Dendritic cell treated with granulocyte-macrophage colony-stimulating factor and Interleukin-4, amounts not matched to agents 40 ng/mL and 50 ng/mL, for 4 days (primary cell): Measurements from ENCODE around the gene STXBP6.
"Not testable (repeated sequence)": the region's sequence is repeated elsewhere in the genome, so short reads cannot be mapped to it uniquely, and the experiment has no call there.

Source experiments
- H3K27ac Mint-ChIP-seq: one replicate; pipeline ENCODE4 v1.8.0; 2022; ENCODE audit warnings: mild to moderate bottlenecking, mixed read lengths
- H3K27me3 Mint-ChIP-seq: one replicate; pipeline ENCODE4 v1.8.0; 2022; ENCODE audit warnings: mild to moderate bottlenecking, mixed read lengths
- H3K36me3 Mint-ChIP-seq: one replicate; pipeline ENCODE4 v1.8.0; 2022; ENCODE audit warnings: low read depth, mixed read lengths
- H3K4me1 Mint-ChIP-seq: one replicate; pipeline ENCODE4 v1.8.0; 2022; ENCODE audit warnings: low read depth, mixed read lengths
- H3K4me3 Mint-ChIP-seq: one replicate; pipeline ENCODE4 v1.8.0; 2022; ENCODE audit warnings: mild to moderate bottlenecking, moderate library complexity, mixed read lengths
- H3K9me3 Mint-ChIP-seq: one replicate; pipeline ENCODE4 v1.8.0; 2022; ENCODE audit warnings: mixed read lengths
- intact Hi-C: fragments of 100-400 bp; cut with micrococcal nuclease; formaldehyde crosslinking; loops from one replicate; pipeline ENCODE4 v1.15.0; 2022

STXBP6 gene

GRCh38 chr14:24794644-24795305, 255.2 kb downstream of the STXBP6 start:
- Mint-ChIP-seq H3K27ac (no peak overlapping the region), H3K27me3 (no peaks in the 10 kb centered on the region), H3K4me1 (peaks cover 12% of the 10 kb centered on the region), H3K36me3 (no peaks in the 10 kb centered on the region), H3K9me3 (no peaks in the 10 kb centered on the region), H3K4me3 (no peak overlapping the region)
- intact Hi-C loops: no loop called here

- Mint-ChIP-seq H3K4me1 (peaks cover 4% of the 10 kb centered on the region), H3K36me3 (no peaks in the 10 kb centered on the region), H3K27ac (no peak overlapping the region), H3K9me3 (no peaks in the 10 kb centered on the region), H3K27me3 (no peaks in the 10 kb centered on the region), H3K4me3 (no peak overlapping the region)
- intact Hi-C loops: no loop called here
Measured at GRCh38 chr14:24790196-24790595, 259.8 kb downstream of the STXBP6 start.

- Mint-ChIP-seq H3K9me3 (no peaks in the 10 kb centered on the region), H3K36me3 (no peaks in the 10 kb centered on the region), H3K4me3 (no peak overlapping the region), H3K27me3 (no peaks in the 10 kb centered on the region), H3K27ac (no peak overlapping the region), H3K4me1 (peaks cover 1% of the 10 kb centered on the region)
- intact Hi-C loops: no loop called here
Measured at GRCh38 chr14:24789378-24789884, 260.5 kb downstream of the STXBP6 start.

GRCh38 chr14:24785698-24786097, 264.2 kb downstream of the STXBP6 start:
- Mint-ChIP-seq H3K4me1 (peaks cover 7% of the 10 kb centered on the region), H3K9me3 (no peaks in the 10 kb centered on the region), H3K27ac (no peak overlapping the region), H3K27me3 (no peaks in the 10 kb centered on the region), H3K4me3 (no peak overlapping the region), H3K36me3 (no peaks in the 10 kb centered on the region)
- intact Hi-C loops: no loop called here

- intact Hi-C loops: no loop called here
- Mint-ChIP-seq H3K4me1 (peaks cover 7% of the 10 kb centered on the region), H3K27ac (no peak overlapping the region), H3K36me3 (no peaks in the 10 kb centered on the region), H3K27me3 (no peaks in the 10 kb centered on the region), H3K4me3 (no peak overlapping the region), H3K9me3 (no peaks in the 10 kb centered on the region)
Measured at GRCh38 chr14:24784981-24785380, 265.0 kb downstream of the STXBP6 start.

- Mint-ChIP-seq H3K4me3 (no peak overlapping the region), H3K36me3 (no peaks in the 10 kb centered on the region), H3K9me3 (no peaks in the 10 kb centered on the region), H3K27me3 (no peaks in the 10 kb centered on the region), H3K4me1 (peaks cover 7% of the 10 kb centered on the region), H3K27ac (no peak overlapping the region)
- intact Hi-C loops: no loop called here
Measured at GRCh38 chr14:24783791-24784190, 266.2 kb downstream of the STXBP6 start.

GRCh38 chr14:24780281-24780680, 269.7 kb downstream of the STXBP6 start:
- Mint-ChIP-seq H3K27ac (no peak overlapping the region), H3K9me3 (no peaks in the 10 kb centered on the region), H3K36me3 (no peaks in the 10 kb centered on the region), H3K27me3 (no peaks in the 10 kb centered on the region), H3K4me1 (peaks cover 7% of the 10 kb centered on the region), H3K4me3 (no peak overlapping the region)
- intact Hi-C loops: no loop called here

GRCh38 chr14:24777678-24778077, 272.3 kb downstream of the STXBP6 start:
- H3K9me3 Mint-ChIP-seq: no peaks in the 10 kb centered on the region
- H3K4me1 Mint-ChIP-seq: no peaks in the 10 kb centered on the region
- H3K27me3 Mint-ChIP-seq: no peaks in the 10 kb centered on the region
- no peak overlapping the region for H3K4me3 Mint-ChIP-seq
- no peaks in the 10 kb centered on the region for H3K36me3 Mint-ChIP-seq
- intact Hi-C loops: no loop called here
- no peak overlapping the region for H3K27ac Mint-ChIP-seq

GRCh38 chr14:24775950-24776349, 274.0 kb downstream of the STXBP6 start:
- intact Hi-C loops: no loop called here
- Mint-ChIP-seq H3K27ac (no peak overlapping the region), H3K27me3 (no peaks in the 10 kb centered on the region), H3K4me3 (no peak overlapping the region), H3K9me3 (peaks cover 5% of the 10 kb centered on the region), H3K36me3 (no peaks in the 10 kb centered on the region), H3K4me1 (no peaks in the 10 kb centered on the region)

- Mint-ChIP-seq H3K27ac (no peak overlapping the region), H3K4me1 (no peaks in the 10 kb centered on the region), H3K9me3 (peaks cover 19% of the 10 kb centered on the region), H3K27me3 (no peaks in the 10 kb centered on the region), H3K36me3 (no peaks in the 10 kb centered on the region), H3K4me3 (no peak overlapping the region)
- intact Hi-C loops: no loop called here
Measured at GRCh38 chr14:24774187-24774915, 275.6 kb downstream of the STXBP6 start.

GRCh38 chr14:24773564-24773963, 276.4 kb downstream of the STXBP6 start:
- H3K27me3 Mint-ChIP-seq, H3K4me3 Mint-ChIP-seq, H3K27ac Mint-ChIP-seq, H3K36me3 Mint-ChIP-seq, intact Hi-C loops, H3K4me1 Mint-ChIP-seq: not testable (repeated sequence)
- H3K9me3 Mint-ChIP-seq: peaks cover 19% of the 10 kb centered on the region

GRCh38 chr14:24766434-24766833, 283.5 kb downstream of the STXBP6 start:
- no peak overlapping the region for H3K27ac Mint-ChIP-seq
- intact Hi-C loops: no loop called here
- H3K36me3 Mint-ChIP-seq: no peaks in the 10 kb centered on the region
- H3K4me1 Mint-ChIP-seq: no peaks in the 10 kb centered on the region
- H3K4me3 Mint-ChIP-seq: no peak overlapping the region
- peaks cover 19% of the 10 kb centered on the region for H3K9me3 Mint-ChIP-seq
- peaks cover 1% of the 10 kb centered on the region for H3K27me3 Mint-ChIP-seq

GRCh38 chr14:24761141-24761540, 288.8 kb downstream of the STXBP6 start:
- H3K9me3 Mint-ChIP-seq: no peaks in the 10 kb centered on the region
- no peak overlapping the region for H3K27ac Mint-ChIP-seq
- H3K27me3 Mint-ChIP-seq: peaks cover 12% of the 10 kb centered on the region
- no peaks in the 10 kb centered on the region for H3K4me1 Mint-ChIP-seq
- no peaks in the 10 kb centered on the region for H3K36me3 Mint-ChIP-seq
- H3K4me3 Mint-ChIP-seq: no peak overlapping the region
- intact Hi-C loops: no loop called here
